DND-41 (cell line): ENCODE results near the gene PPFIBP2.

ENCODE experiments used
- ATAC-seq: fragments of 200-7000 bp; cut with Tn5 transposase; 3 replicates; pipeline ENCODE4 v1.9.1; 2021; ENCODE audit warnings: low read depth; ENCODE audit not compliant: insufficient read depth
- DNase-seq: peaks from one replicate; pipeline ENCODE4 v3.0.0-alpha.2; 2020
- H2AFZ ChIP-seq: 2 replicates; pipeline ENCODE4 v1.6.0; 2012; ENCODE audit warnings: low read depth, low read length
- H3K27ac ChIP-seq: 2 replicates; pipeline ENCODE4 v1.5.1; 2012; ENCODE audit warnings: low read length, inconsistent platforms
- H3K27me3 ChIP-seq: fragments of 200-600 bp; sonication (generic); 2 replicates; pipeline ENCODE4 v1.6.0; 2012; ENCODE audit warnings: low read length, mild to moderate bottlenecking, inconsistent platforms; ENCODE audit not compliant: insufficient read depth, poor library complexity
- H3K36me3 ChIP-seq: 2 replicates; pipeline ENCODE4 v1.5.1; 2012; ENCODE audit warnings: low read length, inconsistent platforms; ENCODE audit not compliant: insufficient read depth
- H3K4me1 ChIP-seq: 2 replicates; pipeline ENCODE4 v1.5.1; 2012; ENCODE audit warnings: mild to moderate bottlenecking, low read length; ENCODE audit not compliant: insufficient read depth
- H3K4me2 ChIP-seq: 2 replicates; pipeline ENCODE4 v1.6.0; 2012; ENCODE audit warnings: mild to moderate bottlenecking, moderate library complexity, low read length, inconsistent platforms; ENCODE audit not compliant: insufficient read depth
- H3K4me3 ChIP-seq, 2 experiments: fragments of 200-600 bp in 1 of 2; shearing (Covaris generic) in 1 of 2; 2 replicates each; pipeline ENCODE4 v1.5.1; 2012 to 2016; ENCODE audit warnings: inconsistent platforms in 2 of 2, low read length in 2 of 2, mild to moderate bottlenecking in 2 of 2, low read depth in 1 of 2, moderate library complexity in 1 of 2
- H3K79me2 ChIP-seq: 2 replicates; pipeline ENCODE4 v1.6.0; 2012; ENCODE audit warnings: low read length, inconsistent platforms; ENCODE audit not compliant: insufficient read depth
- H3K9ac ChIP-seq: 2 replicates; pipeline ENCODE4 v1.6.0; 2012; ENCODE audit warnings: low read depth, mild to moderate bottlenecking, inconsistent platforms, low read length, moderate library complexity
- H3K9me3 ChIP-seq: 2 replicates; pipeline ENCODE4 v1.5.1; 2012; ENCODE audit warnings: low read length, moderate library complexity, mild to moderate bottlenecking, inconsistent platforms; ENCODE audit not compliant: insufficient read depth, severe bottlenecking
- H4K20me1 ChIP-seq: 2 replicates; pipeline ENCODE4 v1.6.0; 2012; ENCODE audit warnings: low read length; ENCODE audit not compliant: insufficient read depth
- CTCF ChIP-seq: IDR thresholded peaks from 2 replicates; pipeline ENCODE4 v1.5.1; 2012; ENCODE audit warnings: borderline replicate concordance, low read length, moderate library complexity, mild to moderate bottlenecking; ENCODE audit not compliant: poor library complexity, severe bottlenecking; ENCODE audit errors: extremely low read depth
- EZH2 ChIP-seq: IDR thresholded peaks from 3 replicates; pipeline ENCODE4 v1.6.1; 2012; ENCODE audit warnings: borderline replicate concordance, low read depth, mild to moderate bottlenecking, moderate library complexity, low read length, inconsistent platforms; ENCODE audit not compliant: severe bottlenecking

The PPFIBP2 gene

GRCh38 chr11:7597620-7598019, 83.8 kb downstream of the PPFIBP2 start:
- H3K4me1 ChIP-seq = no peaks in the 10 kb centered on the region
- no peaks in the 10 kb centered on the region for H3K36me3 ChIP-seq
- H3K27ac ChIP-seq = no peak overlapping the region
- no peaks in the 10 kb centered on the region for H3K9me3 ChIP-seq
- H3K4me3 ChIP-seq = no peak overlapping the region
- H3K79me2 ChIP-seq = no peaks in the 10 kb centered on the region
- no peak overlapping the region for H3K4me2 ChIP-seq
- TF ChIP-seq EZH2 (no peak), CTCF (no peak)
- ATAC-seq (no peak), DNase-seq (no peak)
- H2AFZ ChIP-seq = no peak overlapping the region
- no peaks in the 10 kb centered on the region for H4K20me1 ChIP-seq
- H3K27me3 ChIP-seq = peaks cover 17% of the 10 kb centered on the region
- H3K9ac ChIP-seq = no peak overlapping the region

GRCh38 chr11:7599209-7599608, 85.4 kb downstream of the PPFIBP2 start:
- H4K20me1 ChIP-seq = no peaks in the 10 kb centered on the region
- no peaks in the 10 kb centered on the region for H3K9me3 ChIP-seq
- H3K79me2 ChIP-seq = no peaks in the 10 kb centered on the region
- no peak overlapping the region for H2AFZ ChIP-seq
- no peaks in the 10 kb centered on the region for H3K4me1 ChIP-seq
- no peak overlapping the region for H3K27ac ChIP-seq
- H3K4me3 ChIP-seq = no peak overlapping the region
- H3K4me2 ChIP-seq = no peak overlapping the region
- ATAC-seq (no peak), DNase-seq (no peak)
- H3K36me3 ChIP-seq = no peaks in the 10 kb centered on the region
- no peak for TF ChIP-seq EZH2
- no peak for TF ChIP-seq CTCF
- no peak overlapping the region for H3K9ac ChIP-seq
- H3K27me3 ChIP-seq = peaks cover 17% of the 10 kb centered on the region

GRCh38 chr11:7600205-7600775, 86.5 kb downstream of the PPFIBP2 start:
- H2AFZ ChIP-seq = no peak overlapping the region
- DNase-seq (no peak), ATAC-seq (no peak)
- no peaks in the 10 kb centered on the region for H3K36me3 ChIP-seq
- H3K27me3 ChIP-seq = peaks cover 17% of the 10 kb centered on the region
- no peak overlapping the region for H3K27ac ChIP-seq
- no peaks in the 10 kb centered on the region for H3K9me3 ChIP-seq
- TF ChIP-seq EZH2 = no peak
- no peak for TF ChIP-seq CTCF
- no peaks in the 10 kb centered on the region for H3K79me2 ChIP-seq
- no peaks in the 10 kb centered on the region for H3K4me1 ChIP-seq
- H4K20me1 ChIP-seq = no peaks in the 10 kb centered on the region
- no peak overlapping the region for H3K4me2 ChIP-seq
- no peak overlapping the region for H3K9ac ChIP-seq
- H3K4me3 ChIP-seq = no peak overlapping the region
